SIG-M5 treated with dmso at 0.1 percent for 504 hours (cell line): ENCODE measurements around the gene IFI35.
"Not testable (repeated sequence)": the region's sequence is repeated elsewhere in the genome, so short reads cannot be mapped to it uniquely, and the experiment has no call there.

Source experiments
- DNase-seq: peaks from one replicate; lab custom pipeline; 2025; ENCODE audit not compliant: unreplicated experiment; lab: John Stamatoyannopoulos, UW

IFI35 gene

DNA sequence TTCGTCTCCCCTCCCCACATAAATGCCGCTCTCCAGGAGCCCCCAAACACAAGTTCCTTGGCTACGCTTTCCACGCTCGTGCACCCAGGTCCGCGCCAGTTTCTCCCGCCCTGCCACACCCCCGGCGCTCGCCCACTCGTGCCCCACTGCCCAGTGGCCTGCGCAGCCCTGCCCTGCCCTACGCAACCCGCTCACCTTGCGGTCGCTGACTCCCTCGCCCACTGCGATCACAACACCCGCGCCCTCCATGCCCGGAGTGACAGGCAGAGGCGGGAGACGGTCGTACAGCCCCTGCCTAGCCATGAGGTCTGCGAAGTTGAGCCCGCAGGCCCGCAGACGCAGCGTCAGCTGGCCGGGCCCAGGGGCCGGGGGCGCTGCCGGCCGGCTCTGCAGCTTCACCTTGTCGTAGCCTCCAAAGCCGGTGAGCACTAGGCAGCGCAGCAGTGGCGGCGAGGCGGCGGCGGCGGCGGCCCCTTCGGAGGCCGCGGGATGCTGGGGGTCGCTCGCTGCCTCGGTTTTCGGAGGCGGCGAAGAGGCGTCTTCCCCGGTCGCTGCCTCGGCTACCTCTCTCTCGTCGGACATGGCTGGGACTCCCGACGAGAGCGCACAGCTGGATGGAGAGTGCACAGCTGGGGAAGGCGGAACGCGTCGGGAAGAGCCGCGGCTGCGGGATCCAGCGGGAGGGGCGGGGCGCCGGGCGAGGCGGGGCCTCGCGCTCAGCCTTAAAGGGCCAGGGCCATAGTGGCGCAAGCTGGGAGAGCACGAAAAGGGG is 15.3 kb downstream of the IFI35 start, which contains the start of gene VAT1:
Gene VAT1 (minus strand): TSS at position 645 of the 772 bp plus-strand sequence. CDS start 63 bp downstream, at position 582.
- peak; percentile 73 for DNase-seq

DNA sequence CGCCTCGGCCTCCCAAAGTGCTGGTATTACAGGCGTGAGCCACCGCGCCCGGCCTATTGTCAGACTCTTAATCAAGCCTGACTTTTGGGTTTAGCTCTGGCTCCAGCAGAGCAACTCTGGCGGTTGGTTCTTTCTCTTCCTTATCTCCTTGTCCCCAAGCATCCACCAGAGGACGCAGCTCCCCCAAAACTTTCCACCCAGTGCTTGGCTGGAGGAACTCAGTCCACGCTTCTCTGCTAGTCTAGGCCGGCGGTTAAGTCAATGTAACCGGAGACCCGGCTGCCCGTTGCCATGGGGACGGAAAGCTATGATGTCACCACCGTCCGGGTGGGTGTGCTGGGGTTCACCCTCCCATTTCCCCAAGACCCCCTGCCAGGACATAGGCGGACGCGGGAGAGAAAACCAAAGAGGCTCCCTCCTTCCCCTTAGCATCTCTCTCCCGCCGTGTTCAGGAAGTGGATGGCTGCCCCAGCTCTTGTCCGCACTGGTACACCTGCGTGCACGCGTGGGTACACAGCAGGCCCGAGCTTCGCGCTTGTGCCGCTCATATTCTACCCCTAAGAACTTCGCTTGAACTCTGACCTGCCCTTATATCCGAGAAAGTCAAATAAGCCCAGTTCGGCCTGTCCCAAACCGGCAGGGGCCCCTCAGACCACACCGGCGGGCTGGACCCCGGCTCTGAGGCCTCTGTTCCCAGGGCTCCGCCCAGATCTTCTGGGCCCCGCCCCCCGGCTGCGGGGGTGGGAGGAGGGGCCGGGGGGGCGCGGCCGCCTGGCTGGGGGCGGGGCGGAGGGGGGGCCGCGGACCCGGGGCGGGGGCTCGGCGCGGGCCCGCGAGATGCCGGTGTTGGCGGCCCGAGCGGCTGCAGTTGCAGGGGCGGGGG is 18.1 kb downstream of the IFI35 start, which contains the start of gene RND2:
Gene RND2 (plus strand): TSS at position 825 of the 883 bp plus-strand sequence. CDS start 117 bp downstream, outside the sequence.
- DNase-seq: peak; percentile 96

DNA sequence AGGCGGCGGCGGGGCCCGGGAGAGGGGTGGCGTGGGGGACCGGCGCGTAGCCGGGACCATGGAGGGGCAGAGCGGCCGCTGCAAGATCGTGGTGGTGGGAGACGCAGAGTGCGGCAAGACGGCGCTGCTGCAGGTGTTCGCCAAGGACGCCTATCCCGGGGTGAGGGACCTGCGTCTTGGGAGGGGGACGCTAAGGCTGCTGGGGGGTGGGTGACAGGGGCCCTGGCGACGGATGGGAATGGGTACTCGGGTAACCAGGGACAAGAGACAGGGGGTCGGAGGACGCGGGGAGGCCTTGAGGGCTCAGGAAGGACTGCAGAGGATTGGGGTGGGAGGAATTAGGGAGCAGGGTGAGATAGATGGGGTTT is 18.7 kb downstream of the IFI35 start:
- no peak for DNase-seq

DNA sequence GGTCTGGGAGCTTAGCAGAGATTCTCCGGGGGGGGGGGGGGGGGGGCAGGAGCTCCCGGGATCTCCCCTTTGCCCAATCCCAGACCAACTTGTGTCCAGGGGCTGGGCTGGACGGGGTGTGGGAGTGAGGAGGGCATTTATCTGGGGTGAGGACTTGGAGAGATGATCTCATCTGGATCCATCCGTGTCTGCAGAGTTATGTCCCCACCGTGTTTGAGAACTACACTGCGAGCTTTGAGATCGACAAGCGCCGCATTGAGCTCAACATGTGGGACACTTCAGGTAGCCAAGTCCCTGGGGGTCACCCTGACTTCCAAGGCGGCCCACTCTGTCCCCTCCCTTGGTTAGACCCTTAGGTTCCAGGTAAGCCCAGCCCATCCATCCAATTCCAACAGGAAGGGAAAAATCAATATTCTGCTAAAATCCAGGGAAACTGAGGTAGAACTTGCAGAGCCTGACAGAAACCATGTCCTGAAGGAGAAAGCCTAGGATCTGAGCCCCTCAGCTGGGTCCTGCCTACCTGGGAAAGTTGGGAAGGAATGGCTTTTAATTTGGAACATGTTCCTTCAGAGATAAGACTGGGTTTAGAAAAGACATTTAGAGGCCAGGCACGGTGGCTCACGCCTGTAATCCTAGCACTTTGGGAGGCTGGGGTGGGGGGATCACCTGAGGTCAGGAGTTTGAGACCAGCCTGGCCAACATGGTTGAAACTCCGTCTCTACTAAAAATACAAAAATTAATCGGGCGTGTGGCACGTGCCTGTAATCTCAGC is 19.4 kb downstream of the IFI35 start:
- no peak for DNase-seq

- DNase-seq: no peak
Measured at GRCh38 chr17:43026595-43026994, 20.0 kb downstream of the IFI35 start.

- no peak for DNase-seq
Measured at GRCh38 chr17:43027091-43028032, 20.8 kb downstream of the IFI35 start.

DNA sequence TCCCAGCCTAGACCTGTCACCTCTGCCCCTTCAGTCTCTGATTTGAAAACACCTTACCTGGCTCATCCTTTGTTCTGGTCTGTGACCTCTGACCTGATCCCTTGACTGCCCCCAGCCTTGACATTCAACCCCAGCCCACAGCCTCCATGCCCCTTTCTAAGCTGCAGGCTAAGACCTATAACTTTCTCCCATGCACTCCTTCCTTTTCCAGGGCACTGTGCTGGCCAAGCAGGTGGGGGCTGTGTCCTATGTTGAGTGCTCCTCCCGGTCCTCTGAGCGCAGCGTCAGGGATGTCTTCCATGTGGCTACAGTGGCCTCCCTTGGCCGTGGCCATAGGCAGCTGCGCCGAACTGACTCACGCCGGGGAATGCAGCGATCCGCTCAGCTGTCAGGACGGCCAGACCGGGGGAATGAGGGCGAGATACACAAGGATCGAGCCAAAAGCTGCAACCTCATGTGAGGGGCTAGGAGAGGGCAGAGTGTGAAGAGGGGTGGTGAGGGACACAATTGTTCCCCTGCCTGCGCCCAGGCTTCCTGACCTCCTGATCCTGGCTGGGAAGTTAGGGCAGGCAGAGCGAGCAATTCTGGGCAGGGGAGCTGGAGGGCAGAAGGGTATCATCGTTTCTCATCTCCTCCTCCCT is 21.8 kb downstream of the IFI35 start:
- no peak for DNase-seq

DNA sequence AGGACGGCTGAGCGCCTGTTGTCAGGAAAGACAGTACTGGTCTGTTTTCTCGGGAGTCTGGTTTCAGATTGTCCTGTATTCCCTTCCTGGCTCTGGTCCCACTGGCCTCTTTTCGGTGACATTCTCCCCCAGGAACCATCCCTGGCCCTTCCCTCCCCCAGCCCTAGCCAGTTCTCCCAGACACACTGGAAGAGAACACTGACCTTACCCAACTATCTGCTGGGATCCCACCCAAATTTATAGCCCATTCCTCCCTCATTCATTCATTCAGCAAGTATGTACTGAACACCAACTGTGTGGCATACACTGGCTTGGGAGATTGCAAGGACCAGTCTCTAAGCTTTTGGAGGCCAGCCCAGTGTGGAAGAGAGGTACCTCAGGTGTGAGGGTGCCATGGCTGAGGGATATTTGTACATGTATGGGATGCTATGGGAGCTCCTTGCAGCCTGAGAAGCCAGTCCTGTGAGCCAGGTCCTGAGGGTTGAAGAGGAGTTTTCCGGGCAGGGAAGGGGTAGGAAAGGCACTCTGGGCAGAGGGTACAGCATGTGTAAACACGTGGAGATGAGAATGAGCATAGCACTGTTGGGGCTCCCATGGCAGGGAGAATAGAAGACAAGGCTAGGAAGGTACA is 23.7 kb downstream of the IFI35 start:
- no peak for DNase-seq

- no peak for DNase-seq
Measured at GRCh38 chr17:43031666-43032065, 25.1 kb downstream of the IFI35 start.

DNA sequence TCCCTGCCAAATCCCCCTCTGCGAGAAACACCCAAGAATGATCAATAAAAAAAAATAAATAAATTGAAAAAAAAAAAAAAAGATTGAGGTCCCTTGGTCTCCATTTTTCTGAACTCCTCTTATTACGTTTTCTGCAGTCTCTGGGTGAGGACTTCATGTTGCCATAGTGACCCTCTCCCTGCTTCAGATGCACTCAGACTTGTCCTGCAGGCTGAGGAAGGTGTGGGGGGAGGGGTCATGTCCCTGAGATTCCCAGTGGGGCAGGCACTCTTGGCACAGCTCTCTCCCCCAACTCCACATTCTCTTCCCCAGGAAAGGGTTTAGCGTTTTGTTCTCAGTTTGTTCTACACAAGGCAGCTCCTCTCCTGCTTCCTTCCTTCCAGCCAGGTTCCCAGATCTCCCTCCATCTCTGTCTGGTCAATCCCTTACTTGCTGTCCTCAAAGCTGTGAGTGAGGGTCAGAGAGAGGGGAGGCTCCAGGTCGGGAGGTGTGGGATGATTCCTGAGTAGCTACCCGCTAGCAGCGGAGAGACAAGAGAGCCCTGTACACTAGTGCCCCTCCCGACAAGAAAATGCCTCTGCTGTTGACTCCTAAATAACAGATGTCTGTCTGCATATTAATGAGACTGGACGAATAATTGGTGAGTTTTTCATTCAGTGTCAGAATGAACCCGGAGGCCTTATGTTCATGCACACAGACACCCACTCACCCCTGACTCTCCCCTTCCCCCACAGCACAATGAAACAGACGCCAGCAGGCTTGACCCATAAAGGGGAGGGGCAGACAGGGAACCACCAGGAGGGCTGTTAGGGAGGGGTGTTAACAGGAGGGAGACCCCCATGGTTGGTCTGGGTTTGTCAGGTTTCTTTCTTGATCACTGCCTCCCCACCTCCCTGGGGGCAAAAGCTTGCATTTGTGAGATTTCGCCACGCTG is 27.6 kb downstream of the IFI35 start:
- DNase-seq: no peak

DNA sequence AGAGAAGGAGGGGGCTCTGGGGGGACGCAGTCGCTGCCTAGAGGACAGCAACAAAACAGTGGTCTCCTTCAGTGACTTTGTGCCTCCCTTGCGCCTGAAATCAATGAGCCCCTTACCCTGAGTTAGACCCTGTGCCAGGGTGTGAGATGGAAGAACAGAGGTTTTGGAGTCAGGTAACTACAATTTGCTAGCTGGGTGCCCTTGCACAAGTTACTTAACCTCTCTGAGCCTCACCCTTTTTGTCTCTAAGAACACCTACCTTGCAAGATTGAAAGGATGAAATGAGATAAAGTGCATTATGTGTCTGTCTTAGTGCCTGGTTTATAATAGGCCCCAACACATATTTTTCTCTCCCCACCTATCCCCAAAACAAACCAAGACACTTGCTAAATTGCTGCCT is 28.3 kb downstream of the IFI35 start:
- no peak for DNase-seq

- DNase-seq: no peak
Measured at GRCh38 chr17:43039646-43040045, 33.1 kb downstream of the IFI35 start.

GRCh38 chr17:43040655-43041054 is 34.1 kb downstream of the IFI35 start:
- no peak for DNase-seq

DNA sequence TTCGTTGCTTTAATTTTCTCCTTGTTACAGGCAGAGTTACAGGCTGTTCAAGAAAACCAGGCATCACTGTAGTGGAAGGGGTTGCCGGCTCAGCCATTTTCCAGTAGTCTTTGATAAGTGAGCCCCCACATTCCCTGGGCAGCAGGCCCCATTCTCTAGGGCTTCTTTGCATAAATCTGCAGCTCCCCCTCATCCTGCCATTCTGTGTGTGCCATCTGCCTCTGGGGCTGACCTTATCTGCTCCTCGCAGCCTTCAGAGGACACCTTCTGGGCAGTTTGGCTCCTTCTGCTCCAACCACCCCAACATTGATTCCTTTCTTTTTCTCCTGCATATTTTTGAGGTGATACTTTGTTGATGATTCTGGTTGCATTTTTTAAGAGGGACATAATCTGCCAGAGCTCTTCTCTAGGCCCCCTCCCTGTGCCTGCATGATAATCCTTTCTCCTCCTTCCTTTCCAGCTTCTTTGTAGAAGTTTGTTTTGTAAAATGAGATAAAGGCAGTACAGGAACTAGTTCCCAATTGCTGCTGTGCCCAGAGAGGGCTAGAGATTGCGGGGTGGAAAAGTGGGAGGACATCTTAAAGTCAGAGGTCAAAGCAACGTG is 35.5 kb downstream of the IFI35 start:
- DNase-seq: no peak

- no peak for DNase-seq
Measured at GRCh38 chr17:43043307-43043706, 36.7 kb downstream of the IFI35 start.

DNA sequence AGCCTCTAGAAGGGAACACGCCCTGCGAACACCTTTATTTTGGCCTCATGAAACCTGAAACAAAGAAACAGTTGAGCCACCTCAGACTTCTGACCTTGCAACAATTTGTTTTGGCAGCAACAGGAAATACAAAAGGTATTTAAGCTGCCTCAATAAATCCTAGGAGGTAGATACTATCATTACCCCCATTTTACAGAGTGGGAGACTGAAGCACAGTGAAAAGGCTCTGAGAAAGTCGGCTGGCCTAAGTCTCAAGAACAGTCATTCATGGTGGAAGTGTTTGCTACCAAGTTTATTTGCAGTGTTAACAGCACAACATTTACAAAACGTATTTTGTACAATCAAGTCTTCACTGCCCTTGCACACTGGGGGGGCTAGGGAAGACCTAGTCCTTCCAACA is 37.4 kb downstream of the IFI35 start:
- DNase-seq: no peak

DNA sequence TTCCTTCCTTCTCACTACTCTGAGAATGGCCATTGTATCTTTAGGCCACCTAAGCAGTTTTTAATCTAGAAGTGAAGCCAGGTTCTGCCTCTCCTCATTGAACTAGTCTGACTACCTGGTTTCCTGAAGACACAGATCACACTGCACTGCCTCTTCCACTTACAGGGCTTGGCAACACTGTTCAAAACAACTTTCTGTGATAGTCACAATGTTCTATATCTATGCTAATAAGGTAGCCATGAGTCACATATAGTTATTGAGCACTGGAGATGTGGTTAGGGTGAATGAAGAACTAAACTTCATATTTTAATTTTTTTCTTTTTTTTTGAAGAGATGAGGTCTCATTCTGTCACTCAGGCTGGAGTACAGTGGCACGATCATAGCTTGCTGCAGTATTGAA is 45.4 kb downstream of the IFI35 start:
- DNase-seq: no peak

- DNase-seq: not testable (repeated sequence)
Measured at GRCh38 chr17:43053008-43053407, 46.4 kb downstream of the IFI35 start.
